Measurements from ENCODE around the gene MEF2A.

The MEF2A gene

DNA sequence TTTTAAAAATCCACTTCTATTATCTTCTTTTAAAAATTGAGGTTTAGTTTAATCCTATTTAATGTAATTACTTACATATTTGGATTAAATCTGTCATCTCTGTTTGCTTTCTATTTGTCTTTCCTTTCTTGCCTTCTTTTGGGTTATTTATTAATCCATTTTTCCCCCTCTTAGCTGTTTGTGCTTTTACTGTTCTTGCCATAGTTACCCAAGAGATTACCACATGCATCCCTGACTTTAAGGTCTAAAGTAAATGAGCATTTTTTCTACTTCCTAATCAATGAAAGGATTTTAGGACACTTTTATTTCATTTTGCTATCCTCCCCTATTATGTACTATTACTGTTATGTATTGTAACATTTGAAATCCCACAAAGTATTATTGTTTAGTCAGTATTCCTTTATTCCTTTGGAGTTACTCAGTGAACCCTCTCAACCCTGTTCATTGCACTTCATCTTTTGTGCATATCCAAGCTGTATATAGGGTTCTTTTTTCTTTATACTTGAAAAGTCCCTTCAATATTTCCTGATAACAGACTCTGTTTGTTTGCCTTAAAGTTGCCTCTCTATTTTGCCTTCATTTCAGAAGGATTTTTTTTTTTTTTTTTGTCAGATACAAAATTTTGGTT is 62.7 kb downstream of the MEF2A start:
- Histone ChIP-seq H3K36me3 (replicated peaks) (peaks cover 4% of the 10 kb centered on the region; the same call in 1 of the 2 replicates), H3K27me3 (ENCODE audit: low read depth) (no peaks in the 10 kb centered on the region), H3K4me1 (peaks cover 27% of the 10 kb centered on the region), H3K9me3 (no peaks in the 10 kb centered on the region; the same call in 1 of the 2 replicates), H3K4me3 (no peak overlapping the region)
- no peak for DNase-seq (ENCODE audit: low spot score in 2 of 2)
- in situ Hi-C loops (cut with MboI; ENCODE audit: low sequenced_read_pairs), result no loop called here

DNA sequence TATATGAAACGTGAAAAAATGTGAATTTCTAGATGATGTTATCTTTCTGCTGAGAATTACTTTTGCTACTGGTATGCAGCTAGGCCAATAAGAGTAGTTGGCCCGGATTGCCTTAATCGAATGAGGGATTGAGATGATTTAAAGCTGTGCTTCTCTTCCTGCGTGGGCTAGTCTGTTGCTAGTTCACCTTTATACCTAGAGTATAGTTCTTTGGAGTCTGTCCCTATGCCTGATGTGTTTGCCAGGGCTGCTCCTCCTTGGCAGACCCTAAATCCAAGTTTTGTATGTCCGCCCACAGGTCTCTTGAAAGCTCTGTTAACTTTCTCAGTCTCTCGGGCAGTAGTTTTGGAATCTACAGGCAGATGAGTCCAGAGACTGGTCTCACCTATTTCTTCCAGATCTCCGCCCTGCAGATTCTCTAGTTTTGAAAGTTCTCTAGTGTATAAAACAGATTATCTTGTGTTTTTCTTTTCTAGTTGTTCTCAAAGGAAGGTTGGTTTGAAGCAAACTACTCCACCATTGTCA is 64.9 kb downstream of the MEF2A start:
- DNase-seq (ENCODE audit: low spot score in 2 of 2), result no peak
- Histone ChIP-seq H3K9me3 (no peaks in the 10 kb centered on the region), H3K4me1 (peaks cover 27% of the 10 kb centered on the region), H3K4me3 (no peak overlapping the region), H3K27me3 (ENCODE audit: low read depth) (no peaks in the 10 kb centered on the region), H3K36me3 (replicated peaks) (0 out of 2 replicates have a peak, but pooled peaks cover 5% of the 10 kb centered on the region)
- in situ Hi-C loops (cut with MboI; ENCODE audit: low sequenced_read_pairs), result no loop called here

DNA sequence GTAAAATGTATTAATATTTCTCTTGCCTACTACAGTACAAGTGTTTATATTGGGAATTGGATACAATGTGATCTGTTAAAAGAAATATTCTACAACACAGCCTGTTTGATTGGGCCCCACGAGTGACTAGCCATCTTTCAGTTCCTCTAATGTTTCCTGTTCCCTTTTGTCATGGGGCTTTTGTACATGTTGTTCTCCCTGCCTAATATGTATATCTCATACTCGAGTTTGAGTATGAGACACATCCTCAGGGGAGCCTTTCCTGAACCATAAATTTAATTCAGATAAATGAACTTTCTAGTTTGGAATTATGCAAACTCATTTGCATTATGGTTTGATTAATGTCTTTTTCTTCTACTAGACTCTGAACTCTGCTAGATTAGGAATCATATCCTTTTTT is 65.5 kb downstream of the MEF2A start:
- no peaks in the 10 kb centered on the region for H3K27me3 ChIP-seq (ENCODE audit: low read depth)
- H3K4me1 ChIP-seq, result peaks cover 27% of the 10 kb centered on the region
- no peak overlapping the region for H3K4me3 ChIP-seq
- in situ Hi-C loops (cut with MboI; ENCODE audit: low sequenced_read_pairs), result no loop called here
- no peak for DNase-seq (ENCODE audit: low spot score in 2 of 2)
- no peaks in the 10 kb centered on the region for H3K9me3 ChIP-seq
- 0 out of 2 replicates have a peak, but pooled peaks cover 5% of the 10 kb centered on the region for H3K36me3 ChIP-seq (replicated peaks)

DNA sequence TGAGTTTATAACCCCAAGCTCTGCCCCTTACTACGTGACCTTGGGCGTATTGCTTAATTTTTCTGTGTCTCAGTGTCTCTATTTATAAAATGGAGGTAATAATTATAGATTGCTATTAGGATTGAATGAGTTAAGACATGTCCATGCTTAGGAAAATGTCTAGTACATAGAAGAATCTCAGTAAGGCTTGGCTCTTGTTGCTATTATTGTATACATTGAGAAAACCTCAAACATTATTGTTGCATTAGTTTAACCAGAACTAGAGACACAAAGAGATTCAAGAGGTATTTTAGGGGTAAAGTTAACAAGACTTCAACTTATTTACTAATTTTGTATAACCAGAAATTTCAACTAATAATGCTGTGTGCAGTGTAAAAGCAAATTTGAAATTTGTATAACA is 66.7 kb downstream of the MEF2A start:
- DNase-seq (ENCODE audit: low spot score in 2 of 2), result no peak
- Histone ChIP-seq H3K4me1 (peaks cover 27% of the 10 kb centered on the region), H3K36me3 (replicated peaks) (0 out of 2 replicates have a peak, but pooled peaks cover 5% of the 10 kb centered on the region), H3K27me3 (ENCODE audit: low read depth) (no peaks in the 10 kb centered on the region), H3K4me3 (no peak overlapping the region), H3K9me3 (no peaks in the 10 kb centered on the region)
- in situ Hi-C loops (cut with MboI; ENCODE audit: low sequenced_read_pairs), result no loop called here

DNA sequence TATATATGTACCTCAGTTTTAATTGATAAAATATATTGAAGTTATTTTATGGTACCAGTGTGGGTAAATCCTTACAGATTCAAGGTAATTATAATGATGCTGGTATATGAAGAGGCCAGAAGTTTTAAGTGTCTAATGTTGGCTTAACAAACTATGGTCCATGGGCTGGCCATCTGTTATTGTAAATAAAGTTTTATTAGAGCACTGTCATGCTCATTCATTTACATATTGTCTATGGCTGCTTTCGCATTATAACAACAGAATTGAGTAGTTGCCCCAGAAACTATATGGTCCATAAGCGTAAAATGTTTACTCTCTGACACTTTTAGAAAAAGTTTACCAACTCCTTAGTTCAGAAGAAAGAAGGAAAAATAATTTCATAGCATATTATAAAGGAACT is 67.9 kb downstream of the MEF2A start:
- H3K4me1 ChIP-seq, result peaks cover 22% of the 10 kb centered on the region
- in situ Hi-C loops (cut with MboI; ENCODE audit: low sequenced_read_pairs), result no loop called here
- H3K4me3 ChIP-seq, result no peak overlapping the region
- H3K27me3 ChIP-seq (ENCODE audit: low read depth), result no peaks in the 10 kb centered on the region
- H3K9me3 ChIP-seq, result no peaks in the 10 kb centered on the region
- H3K36me3 ChIP-seq (replicated peaks), result 0 out of 2 replicates have a peak, but pooled peaks cover 5% of the 10 kb centered on the region
- DNase-seq (ENCODE audit: low spot score in 2 of 2), result no peak

DNA sequence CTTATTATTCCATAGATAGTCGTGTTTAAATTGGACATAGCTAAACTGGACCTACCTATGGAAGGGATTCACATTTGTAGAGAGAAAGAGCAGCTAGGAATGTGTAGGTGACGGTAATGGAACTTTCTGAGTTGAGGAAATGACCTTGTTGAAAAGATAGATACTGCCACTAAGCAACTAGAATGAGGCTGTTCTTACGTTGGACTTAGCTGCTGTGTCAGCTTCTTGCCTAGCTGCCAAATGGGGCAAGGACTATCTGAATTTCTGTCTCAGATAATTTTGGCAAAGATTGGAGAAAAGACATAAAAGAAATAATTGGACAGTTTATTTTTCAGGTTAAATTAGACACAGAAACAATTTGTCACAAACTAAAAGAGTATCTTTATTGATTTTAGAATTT is 68.8 kb downstream of the MEF2A start:
- peaks cover 24% of the 10 kb centered on the region for H3K4me1 ChIP-seq
- in situ Hi-C loops (cut with MboI; ENCODE audit: low sequenced_read_pairs), result no loop called here
- no peaks in the 10 kb centered on the region for H3K9me3 ChIP-seq
- DNase-seq (ENCODE audit: low spot score in 2 of 2), result no peak
- no peak overlapping the region for H3K4me3 ChIP-seq
- H3K36me3 ChIP-seq (replicated peaks), result 0 out of 2 replicates have a peak, but pooled peaks cover 5% of the 10 kb centered on the region
- no peaks in the 10 kb centered on the region for H3K27me3 ChIP-seq (ENCODE audit: low read depth)

DNA sequence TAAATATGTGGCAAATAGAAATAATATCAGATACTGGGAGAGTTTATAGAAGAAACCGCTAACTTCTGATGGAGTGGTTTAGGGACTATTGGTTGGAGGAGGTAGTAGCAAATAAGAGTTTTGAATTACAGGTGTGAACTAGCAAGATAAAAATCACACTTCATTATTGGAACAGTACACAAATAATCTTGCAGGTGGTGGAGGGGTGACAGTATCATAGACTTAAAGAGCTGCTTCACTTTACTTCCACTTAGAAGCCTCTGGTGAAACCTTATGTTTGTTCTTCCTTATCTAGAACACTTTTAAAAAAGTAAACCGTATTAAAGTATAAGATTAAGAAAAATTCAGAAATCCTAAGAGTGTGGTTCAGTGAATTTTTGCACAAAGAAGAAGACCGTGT is 69.4 kb downstream of the MEF2A start:
- H3K4me1 ChIP-seq, result peaks cover 24% of the 10 kb centered on the region
- H3K36me3 ChIP-seq (replicated peaks), result 0 out of 2 replicates have a peak, but pooled peaks cover 5% of the 10 kb centered on the region
- no peaks in the 10 kb centered on the region for H3K27me3 ChIP-seq (ENCODE audit: low read depth)
- H3K9me3 ChIP-seq, result no peaks in the 10 kb centered on the region
- no peak for DNase-seq (ENCODE audit: low spot score in 2 of 2)
- H3K4me3 ChIP-seq, result no peak overlapping the region
- in situ Hi-C loops (cut with MboI; ENCODE audit: low sequenced_read_pairs), result no loop called here

DNA sequence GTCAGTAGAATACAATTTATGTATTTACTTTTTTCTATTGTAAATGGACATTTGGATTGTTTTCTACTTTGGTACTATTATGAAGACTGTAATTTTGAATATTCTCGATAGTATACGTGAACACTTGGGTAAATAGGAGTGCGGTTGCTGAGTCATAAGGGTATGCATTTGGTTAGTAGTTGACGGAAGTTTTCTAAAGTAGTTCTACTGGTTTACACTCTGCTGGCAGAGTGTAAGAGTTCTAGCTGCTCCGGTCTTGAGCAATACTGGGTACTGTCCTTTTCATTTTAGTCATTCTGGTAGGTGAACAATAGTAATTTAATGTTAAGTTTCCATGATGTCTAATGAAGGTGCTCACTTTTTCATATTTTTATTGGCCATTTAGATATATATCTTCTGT is 70.0 kb downstream of the MEF2A start:
- H3K27me3 ChIP-seq (ENCODE audit: low read depth), result no peaks in the 10 kb centered on the region
- 0 out of 2 replicates have a peak, but pooled peaks cover 5% of the 10 kb centered on the region for H3K36me3 ChIP-seq (replicated peaks)
- in situ Hi-C loops (cut with MboI; ENCODE audit: low sequenced_read_pairs), result no loop called here
- no peaks in the 10 kb centered on the region for H3K9me3 ChIP-seq
- H3K4me1 ChIP-seq, result peaks cover 24% of the 10 kb centered on the region
- H3K4me3 ChIP-seq, result no peak overlapping the region
- no peak for DNase-seq (ENCODE audit: low spot score in 2 of 2)

DNA sequence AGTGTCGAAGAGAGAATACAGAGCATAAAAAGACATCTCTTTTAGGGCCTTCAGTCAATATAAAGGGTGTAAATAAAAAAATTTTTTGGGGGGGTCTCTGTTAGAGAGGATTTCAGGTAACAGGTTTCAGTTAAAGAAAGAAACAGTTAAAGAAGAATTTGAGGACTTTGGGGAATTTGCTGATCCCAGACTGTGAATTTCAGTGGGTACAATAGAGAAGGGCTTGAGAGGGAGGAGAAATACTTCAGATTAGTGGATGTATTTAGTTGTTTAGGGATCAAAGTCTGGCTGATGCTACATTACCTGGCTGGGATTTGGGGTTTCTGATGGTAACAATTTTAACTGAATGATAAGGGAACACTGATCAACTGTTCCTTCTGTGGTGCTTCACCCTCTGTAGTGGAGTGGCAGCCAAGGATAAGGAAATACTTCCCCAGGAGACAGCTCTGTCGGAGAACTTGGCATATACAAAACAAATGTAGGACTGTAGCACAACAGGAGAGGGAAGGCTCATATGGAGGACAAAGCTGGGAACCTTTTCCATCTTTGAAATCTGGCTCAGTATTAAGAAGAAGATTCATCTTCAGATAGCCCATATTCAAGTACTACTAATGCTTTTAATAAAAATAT is 79.2 kb downstream of the MEF2A start:
- DNase-seq (ENCODE audit: low spot score in 2 of 2), result no peak
- Histone ChIP-seq H3K4me1 (no peaks in the 10 kb centered on the region; the same call in 1 of the 2 replicates), H3K4me3 (no peak overlapping the region), H3K27me3 (ENCODE audit: low read depth) (no peaks in the 10 kb centered on the region), H3K36me3 (replicated peaks) (no peaks in the 10 kb centered on the region), H3K9me3 (no peaks in the 10 kb centered on the region)
- in situ Hi-C loops (cut with MboI; ENCODE audit: low sequenced_read_pairs), result no loop called here

DNA sequence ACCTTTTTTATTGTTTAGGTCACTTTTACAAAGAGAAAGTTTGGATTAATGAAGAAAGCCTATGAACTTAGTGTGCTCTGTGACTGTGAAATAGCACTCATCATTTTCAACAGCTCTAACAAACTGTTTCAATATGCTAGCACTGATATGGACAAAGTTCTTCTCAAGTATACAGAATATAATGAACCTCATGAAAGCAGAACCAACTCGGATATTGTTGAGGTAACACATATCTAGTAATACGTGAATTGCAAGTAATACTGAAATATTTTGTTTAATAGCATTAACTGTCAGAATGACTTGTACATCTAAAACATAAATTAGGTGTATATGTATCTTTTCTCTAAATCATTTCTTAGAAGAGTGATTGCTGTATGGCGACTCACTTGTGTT is 79.8 kb downstream of the MEF2A start:
- Histone ChIP-seq H3K4me1 (no peaks in the 10 kb centered on the region; the same call in 1 of the 2 replicates), H3K4me3 (no peak overlapping the region), H3K36me3 (replicated peaks) (no peaks in the 10 kb centered on the region), H3K27me3 (ENCODE audit: low read depth) (no peaks in the 10 kb centered on the region), H3K9me3 (no peaks in the 10 kb centered on the region)
- in situ Hi-C loops (cut with MboI; ENCODE audit: low sequenced_read_pairs), result no loop called here
- DNase-seq (ENCODE audit: low spot score in 2 of 2), result no peak

DNA sequence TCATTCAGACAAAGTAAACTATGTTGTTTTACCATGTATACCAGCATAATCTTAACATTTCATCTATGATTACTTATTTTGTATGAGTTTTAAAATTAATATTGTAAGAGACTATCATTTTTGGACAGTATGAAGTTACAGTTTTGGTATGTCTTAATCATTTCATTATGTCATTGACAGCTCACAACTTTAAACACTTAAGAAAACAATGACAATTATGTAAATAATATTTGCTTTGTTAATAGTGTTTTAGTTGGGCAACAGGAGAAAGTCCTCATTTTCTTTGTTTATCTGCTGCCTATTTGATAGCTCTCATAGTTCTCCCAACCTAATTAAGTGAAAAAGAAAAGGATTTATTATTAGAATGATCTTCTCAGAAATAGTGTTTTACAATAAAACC is 80.2 kb downstream of the MEF2A start:
- Histone ChIP-seq H3K27me3 (ENCODE audit: low read depth) (no peaks in the 10 kb centered on the region), H3K4me3 (no peak overlapping the region), H3K9me3 (no peaks in the 10 kb centered on the region), H3K4me1 (no peaks in the 10 kb centered on the region; the same call in 1 of the 2 replicates), H3K36me3 (replicated peaks) (no peaks in the 10 kb centered on the region)
- DNase-seq (ENCODE audit: low spot score in 2 of 2), result no peak
- in situ Hi-C loops (cut with MboI; ENCODE audit: low sequenced_read_pairs), result no loop called here

DNA sequence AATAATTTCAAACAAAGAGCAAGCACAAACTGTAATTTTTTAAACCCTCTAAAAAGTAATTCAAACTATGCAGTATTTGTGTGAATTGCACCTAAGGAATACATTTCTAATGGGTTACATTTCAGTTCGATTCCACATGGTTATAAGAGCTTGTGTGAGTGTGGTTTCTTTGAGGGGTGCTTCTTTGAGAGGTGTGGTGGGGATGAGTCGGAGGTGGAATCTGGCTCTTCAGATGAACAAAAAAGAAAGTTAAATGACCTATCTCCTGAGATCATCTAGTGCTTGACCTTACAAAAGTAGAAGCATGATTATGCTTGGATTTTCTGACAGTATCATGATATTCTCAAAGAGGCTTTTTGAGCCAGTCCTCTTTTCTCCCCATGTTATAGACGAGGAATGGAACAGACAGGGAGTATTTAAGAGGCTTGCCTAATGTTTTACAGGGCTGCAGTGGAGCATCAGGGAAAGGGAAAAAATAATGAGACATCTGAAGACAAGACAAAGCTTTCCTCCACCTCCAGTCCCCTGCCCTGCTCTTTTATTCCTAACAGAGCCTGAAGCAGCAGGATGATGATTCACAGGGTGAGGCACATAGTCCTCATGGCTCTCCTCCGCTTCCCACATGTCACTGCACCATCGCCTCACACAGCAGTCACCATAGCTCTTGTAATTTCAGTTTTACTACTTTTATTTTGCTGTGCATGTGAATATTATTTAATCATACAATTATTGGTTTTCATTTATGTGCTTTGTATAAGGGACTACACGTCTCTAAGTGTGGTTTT is 85.4 kb downstream of the MEF2A start:
- no peak overlapping the region for H3K4me3 ChIP-seq
- in situ Hi-C loops (cut with MboI; ENCODE audit: low sequenced_read_pairs), result no loop called here
- H3K36me3 ChIP-seq (replicated peaks), result no peaks in the 10 kb centered on the region
- no peaks in the 10 kb centered on the region for H3K4me1 ChIP-seq
- no peaks in the 10 kb centered on the region for H3K27me3 ChIP-seq (ENCODE audit: low read depth)
- no peaks in the 10 kb centered on the region for H3K9me3 ChIP-seq
- DNase-seq (ENCODE audit: low spot score in 2 of 2), result no peak

DNA sequence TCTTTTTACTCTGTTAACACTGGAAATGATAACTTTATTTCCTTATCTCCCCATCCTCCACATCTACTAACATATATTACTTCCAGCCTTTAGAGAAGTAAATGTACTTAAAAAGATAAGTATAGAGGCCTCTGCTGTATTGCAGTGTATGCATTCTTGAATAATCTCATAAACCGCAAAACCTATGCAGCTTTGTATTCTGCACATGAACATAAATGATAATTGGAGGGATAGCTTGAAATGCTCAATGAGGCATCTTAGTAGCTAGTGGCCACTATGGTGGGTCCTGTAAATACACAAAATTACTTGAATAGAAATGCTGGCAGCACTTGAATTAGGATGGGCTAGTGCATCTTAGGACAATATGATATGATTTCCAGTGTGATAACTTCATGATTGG is 90.4 kb downstream of the MEF2A start:
- H3K36me3 ChIP-seq (replicated peaks), result no peaks in the 10 kb centered on the region; the same call in 1 of the 2 replicates

DNA sequence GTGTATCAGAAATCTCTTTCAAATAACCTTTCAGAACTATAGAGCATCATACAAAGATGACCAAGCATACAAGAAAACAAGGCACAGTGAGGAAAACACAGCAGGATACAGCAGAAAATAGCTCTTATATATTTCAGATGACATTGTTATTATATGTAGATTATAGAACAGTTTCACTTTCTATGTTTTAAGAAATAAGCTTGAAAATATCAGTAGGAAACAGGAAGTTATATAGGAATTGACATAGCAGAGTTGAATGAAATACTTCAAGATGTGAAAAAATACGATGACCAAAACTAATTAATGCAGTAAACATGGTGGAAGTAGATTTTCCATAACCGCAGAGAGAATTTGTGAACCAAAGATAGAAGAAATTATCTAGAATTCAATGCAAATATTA is 92.2 kb downstream of the MEF2A start:
- H3K4me1 ChIP-seq, result no peaks in the 10 kb centered on the region
- H3K27me3 ChIP-seq (ENCODE audit: low read depth), result no peaks in the 10 kb centered on the region
- no peak overlapping the region for H3K4me3 ChIP-seq
- in situ Hi-C loops (cut with MboI; ENCODE audit: low sequenced_read_pairs), result no loop called here
- DNase-seq (ENCODE audit: low spot score in 2 of 2), result no peak
- no peaks in the 10 kb centered on the region for H3K9me3 ChIP-seq
- H3K36me3 ChIP-seq (replicated peaks), result no peaks in the 10 kb centered on the region; the same call in none of the 2 replicates

More for the DNA sequence above, 90.4 kb downstream of the MEF2A start:
- Histone ChIP-seq H3K4me1 (no peaks in the 10 kb centered on the region), H3K27me3 (ENCODE audit: low read depth) (no peaks in the 10 kb centered on the region), H3K9me3 (no peaks in the 10 kb centered on the region), H3K4me3 (no peak overlapping the region)
- in situ Hi-C loops (cut with MboI; ENCODE audit: low sequenced_read_pairs), result no loop called here
- DNase-seq (ENCODE audit: low spot score in 2 of 2), result no peak
